Liver (tissue), 9 donors: Measurements from ENCODE around the gene SP2. TPM values are rescaled to one million over a fixed set of nuclear protein-coding genes. Genes with fewer than 3 reads are reported as not detected.

Experiments
- DNase-seq: peaks from one replicate; pipeline ENCODE4 v3.0.0-alpha.2; 2017; ENCODE audit warnings: low spot score
- H3K27ac ChIP-seq, 2 donors: one replicate each; pipeline ENCODE4 v1.7.0; 2013; ENCODE audit warnings: inconsistent platforms in 2 of 2, low read length in 2 of 2, control low read depth in 1 of 2, low read depth in 1 of 2, mild to moderate bottlenecking in 1 of 2
- H3K27me3 ChIP-seq, 4 donors: one replicate each; pipeline versions ENCODE4 v1.6.1 to v1.7.0; 2013; ENCODE audit warnings: low read length in 3 of 4, inconsistent platforms in 1 of 4, mild to moderate bottlenecking in 1 of 4, moderate library complexity in 1 of 4; ENCODE audit not compliant: control insufficient read depth in 4 of 4, insufficient read depth in 4 of 4
- H3K36me3 ChIP-seq, 4 donors: one replicate each; pipeline versions ENCODE4 v1.6.1 to v1.7.0; 2013; ENCODE audit warnings: low read length in 3 of 4, mild to moderate bottlenecking in 3 of 4, low read depth in 1 of 4, moderate library complexity in 1 of 4; ENCODE audit not compliant: control insufficient read depth in 4 of 4, insufficient read depth in 3 of 4
- H3K4me1 ChIP-seq, 4 donors: one replicate each; pipeline versions ENCODE4 v1.6.1 to v1.7.0; 2013; ENCODE audit warnings: low read length in 3 of 4, mild to moderate bottlenecking in 3 of 4, moderate library complexity in 1 of 4; ENCODE audit not compliant: control insufficient read depth in 4 of 4, insufficient read depth in 4 of 4
- H3K4me3 ChIP-seq, 3 donors: one replicate each; pipeline versions ENCODE4 v1.6.1 to v1.7.0; 2013; ENCODE audit warnings: low read length in 3 of 3, control low read depth in 1 of 3, low read depth in 1 of 3, mild to moderate bottlenecking in 1 of 3
- H3K9ac ChIP-seq, 2 donors: one replicate each; pipeline ENCODE4 v1.7.0; 2013; ENCODE audit warnings: low read length in 2 of 2, mild to moderate bottlenecking in 2 of 2, moderate library complexity in 2 of 2, control low read depth in 1 of 2, low read depth in 1 of 2
- H3K9me3 ChIP-seq, 4 donors: one replicate each; pipeline versions ENCODE4 v1.6.1 to v1.7.0; 2013; ENCODE audit warnings: low read length in 3 of 4; ENCODE audit not compliant: control insufficient read depth in 4 of 4
- ATF3 ChIP-seq: IDR thresholded peaks from 2 replicates; pipeline ENCODE4 v1.6.1; 2016; ENCODE audit warnings: antibody characterized with exemption
- CTCF ChIP-seq: fragments of 150-350 bp; IDR thresholded peaks from 2 replicates; pipeline ENCODE4 v1.5.1; 2017; ENCODE audit warnings: improper control_type of control experiment, low read depth, low read length; ENCODE audit not compliant: missing input control
- EGR1 ChIP-seq, 2 donors: IDR thresholded peaks; 2 replicates each; pipeline ENCODE4 v1.6.1; 2016 to 2018; ENCODE audit warnings: antibody characterized with exemption in 2 of 2, low read depth in 2 of 2
- FOXA1 ChIP-seq: IDR thresholded peaks from 2 replicates; pipeline ENCODE4 v1.6.1; 2016; ENCODE audit warnings: antibody characterized with exemption
- FOXA2 ChIP-seq: IDR thresholded peaks from 2 replicates; pipeline ENCODE4 v1.6.1; 2016; ENCODE audit warnings: antibody characterized with exemption
- GABPA ChIP-seq, 2 donors: IDR thresholded peaks in 1 of 2; conservative IDR thresholded peaks in 1 of 2; 2 replicates each; pipeline ENCODE4 v1.6.1; 2016; ENCODE audit warnings: antibody characterized with exemption in 2 of 2, mild to moderate bottlenecking in 1 of 2, moderate library complexity in 1 of 2
- HNF4A ChIP-seq, 2 donors: conservative IDR thresholded peaks; 2 replicates each; pipeline ENCODE4 v1.6.1; 2016; ENCODE audit warnings: antibody characterized with exemption in 2 of 2, mild to moderate bottlenecking in 2 of 2
- HNF4G ChIP-seq: IDR thresholded peaks from 2 replicates; pipeline ENCODE4 v1.6.1; 2016; ENCODE audit warnings: antibody characterized with exemption
- JUND ChIP-seq, 2 donors: IDR thresholded peaks; 2 replicates each; pipeline ENCODE4 v1.6.1; 2016; ENCODE audit warnings: antibody characterized with exemption in 2 of 2
- MAX ChIP-seq: IDR thresholded peaks from 2 replicates; pipeline ENCODE4 v1.6.1; 2016; ENCODE audit warnings: antibody characterized with exemption
- NR2F2 ChIP-seq: IDR thresholded peaks from 2 replicates; pipeline ENCODE4 v1.6.1; 2016; ENCODE audit warnings: antibody characterized with exemption
- RAD21 ChIP-seq, 2 donors: IDR thresholded peaks; 2 replicates each; pipeline ENCODE4 v1.6.1; 2016; ENCODE audit warnings: antibody characterized with exemption in 2 of 2, mild to moderate bottlenecking in 2 of 2
- REST ChIP-seq: IDR thresholded peaks from 2 replicates; pipeline ENCODE4 v1.6.1; 2016; ENCODE audit warnings: antibody characterized with exemption, mild to moderate bottlenecking
- RXRA ChIP-seq, 2 donors: IDR thresholded peaks; 2 replicates each; pipeline ENCODE4 v1.6.1; 2017 to 2018; ENCODE audit warnings: antibody characterized with exemption in 2 of 2, mild to moderate bottlenecking in 1 of 2
- SP1 ChIP-seq: IDR thresholded peaks from 2 replicates; pipeline ENCODE4 v1.6.1; 2018; ENCODE audit warnings: antibody characterized with exemption, mild to moderate bottlenecking
- TAF1 ChIP-seq: conservative IDR thresholded peaks from 2 replicates; pipeline ENCODE4 v1.6.1; 2016; ENCODE audit warnings: antibody characterized with exemption, mild to moderate bottlenecking
- YY1 ChIP-seq: IDR thresholded peaks from 2 replicates; pipeline ENCODE4 v1.6.1; 2016; ENCODE audit warnings: antibody characterized with exemption, mild to moderate bottlenecking
- ZBTB33 ChIP-seq: IDR thresholded peaks from 2 replicates; pipeline ENCODE4 v1.6.1; 2016; ENCODE audit warnings: antibody characterized with exemption
- WGBS: extraction: QIAGEN DNeasy Blood & Tissue Kit; methylation state at CpG from one replicate; pipeline ENCODE4 v1.1.7; 2013; 5-methylcytosine and 5-hydroxymethylcytosine counted together
- polyA plus RNA-seq, 2 donors: library from polyadenylated mRNA; stranded (reverse) in 1 of 2; unstranded in 1 of 2; fragments of 200-250 nt in 1 of 2; fragments of >200 nt in 1 of 2; fragmentation: Nextera tagmentation in 1 of 2; extraction: Ambion mirVana in 1 of 2; gene quantifications; one replicate each; pipeline versions ENCODE4 v1.2.1 to v1.2.3, GENCODE V29; 2013 to 2015
- total RNA-seq, 2 donors: library from RNA; depleted of rRNA; stranded (reverse); fragments of >200 nt; gene quantifications; one replicate each; pipeline ENCODE4 v1.2.3, GENCODE V29; 2014
- donor health status: healthy.
- donor health status: healthy.
- donor health status: healthy.
- donor health status: healthy.
- donor health status: healthy.

Gene SP2
- total and polyA plus RNA-seq, 4 donors, result 2.2 to 5.7 (median 3.8) TPM

GRCh38 chr17:47967607-47968252 lies 71.7 kb downstream of the SP2 start:
- Histone ChIP-seq H3K4me3 (no peak overlapping the region), H3K36me3 (no peaks in the 10 kb centered on the region), H3K27me3 (no peaks in the 10 kb centered on the region), H3K4me1 (peaks cover 1 to 33% (median 19%) of the 10 kb centered on the region in 4 donors), H3K27ac (no peak overlapping the region), H3K9ac (no peak overlapping the region), H3K9me3 (no peaks in the 10 kb centered on the region)
- DNase-seq, result no peak
- TF ChIP-seq FOXA1 (no peak), SP1 (no peak), EGR1 (IDR thresholded peaks at IDR 0.05; ENCODE audit: low read depth in 2 of 2) (no peak), TAF1 (no peak), RXRA (IDR thresholded peaks at IDR 0.05) (no peak), GABPA (IDR thresholded peaks at IDR 0.05 in 1 of 2, conservative IDR thresholded peaks at IDR 0.05 in 1 of 2) (no peak), CTCF (no peak), RAD21 (IDR thresholded peaks at IDR 0.05) (no peak), MAX (no peak), HNF4G (no peak), REST (no peak), FOXA2 (no peak), JUND (IDR thresholded peaks at IDR 0.05) (no peak), YY1 (no peak), HNF4A (conservative IDR thresholded peaks at IDR 0.05) (no peak), ZBTB33 (no peak), ATF3 (no peak), NR2F2 (no peak)
- 71% methylated on average over 5 of the region's 5 CpGs for WGBS
